VCaP (cell line): Measurements from ENCODE around the gene DISC1.
A peak's percentile ranks its signal among the peaks of the same experiment; 100 is the strongest.
"Not testable (repeated sequence)": the region's sequence is repeated elsewhere in the genome, so short reads cannot be mapped to it uniquely, and the experiment has no call there.

Experiments
- H3K27ac ChIP-seq: fragments of 450-650 bp; 2 replicates; pipeline ENCODE4 v1.5.1; 2017
- CTCF ChIP-seq: fragments of 450-650 bp; conservative IDR thresholded peaks from 2 replicates; pipeline ENCODE4 v1.5.1; 2017; ENCODE audit warnings: mild to moderate bottlenecking, moderate library complexity

The DISC1 gene

GRCh38 chr1:231751415-231751814, 124.8 kb downstream of the DISC1 start:
- no peak overlapping the region for H3K27ac ChIP-seq
- TF ChIP-seq CTCF = no peak

- H3K27ac ChIP-seq = no peak overlapping the region
- TF ChIP-seq CTCF = no peak
These were observed 126.7 kb downstream of the DISC1 start for GRCh38 chr1:231753313-231753712.

- no peak overlapping the region for H3K27ac ChIP-seq
- TF ChIP-seq CTCF = peak; percentile 58
These were observed 130.5 kb downstream of the DISC1 start for GRCh38 chr1:231757101-231757404.

- no peak overlapping the region for H3K27ac ChIP-seq
- no peak for TF ChIP-seq CTCF
These were observed 131.2 kb downstream of the DISC1 start for GRCh38 chr1:231757759-231758158.

- TF ChIP-seq CTCF = no peak
- H3K27ac ChIP-seq = no peak overlapping the region
These were observed 134.7 kb downstream of the DISC1 start for GRCh38 chr1:231761252-231761651.

- no peak for TF ChIP-seq CTCF
- H3K27ac ChIP-seq = no peak overlapping the region
These were observed 135.4 kb downstream of the DISC1 start for GRCh38 chr1:231761747-231762541.

- no peak overlapping the region for H3K27ac ChIP-seq
- no peak for TF ChIP-seq CTCF
These were observed 136.9 kb downstream of the DISC1 start for GRCh38 chr1:231763456-231763855.

GRCh38 chr1:231765825-231766224, 139.2 kb downstream of the DISC1 start:
- H3K27ac ChIP-seq = not testable (repeated sequence)
